ENCODE measurements around the gene WWC2.

The WWC2 gene

GRCh38 chr4:183268556-183268955, 169.5 kb downstream of the WWC2 start:
- TF ChIP-seq CTCF (IDR thresholded peaks at IDR 0.05; ENCODE audit: borderline replicate concordance, insufficient read depth, low read depth, low read length): no peak
- no peak overlapping the region for H3K4me3 ChIP-seq (ENCODE audit: low read depth, low read length)

- no peak for TF ChIP-seq CTCF (IDR thresholded peaks at IDR 0.05; ENCODE audit: borderline replicate concordance, insufficient read depth, low read depth, low read length)
- H3K4me3 ChIP-seq (ENCODE audit: low read depth, low read length): no peak overlapping the region
Measured at GRCh38 chr4:183272384-183272783, 173.3 kb downstream of the WWC2 start.

- TF ChIP-seq CTCF (IDR thresholded peaks at IDR 0.05; ENCODE audit: borderline replicate concordance, insufficient read depth, low read depth, low read length): no peak
- no peak overlapping the region for H3K4me3 ChIP-seq (ENCODE audit: low read depth, low read length)
Measured at GRCh38 chr4:183276106-183276505, 177.0 kb downstream of the WWC2 start.

- no peak overlapping the region for H3K4me3 ChIP-seq (ENCODE audit: low read depth, low read length)
- TF ChIP-seq CTCF (IDR thresholded peaks at IDR 0.05; ENCODE audit: borderline replicate concordance, insufficient read depth, low read depth, low read length): no peak
Measured at GRCh38 chr4:183284258-183284785, 185.3 kb downstream of the WWC2 start.

GRCh38 chr4:183284965-183285364, 185.9 kb downstream of the WWC2 start:
- no peak for TF ChIP-seq CTCF (IDR thresholded peaks at IDR 0.05; ENCODE audit: borderline replicate concordance, insufficient read depth, low read depth, low read length)
- H3K4me3 ChIP-seq (ENCODE audit: low read depth, low read length): no peak overlapping the region

- no peak overlapping the region for H3K4me3 ChIP-seq (ENCODE audit: low read depth, low read length)
- no peak for TF ChIP-seq CTCF (IDR thresholded peaks at IDR 0.05; ENCODE audit: borderline replicate concordance, insufficient read depth, low read depth, low read length)
Measured at GRCh38 chr4:183285886-183286285, 186.8 kb downstream of the WWC2 start.

GRCh38 chr4:183286590-183287308, 187.7 kb downstream of the WWC2 start:
- TF ChIP-seq CTCF (IDR thresholded peaks at IDR 0.05; ENCODE audit: borderline replicate concordance, insufficient read depth, low read depth, low read length): no peak
- no peak overlapping the region for H3K4me3 ChIP-seq (ENCODE audit: low read depth, low read length)

Data from GM12875 (cell line).